ENCODE results near the gene KRTAP5-7.

The KRTAP5-7 gene

GRCh38 chr11:71495286-71496230, 31.5 kb upstream of the KRTAP5-7 start:
- in situ Hi-C loops (cut with MboI; ENCODE audit: low sequenced_read_pairs) = no loop called here

GRCh38 chr11:71496421-71496820, 30.6 kb upstream of the KRTAP5-7 start:
- in situ Hi-C loops (cut with MboI; ENCODE audit: low sequenced_read_pairs) = no loop called here

DNA sequence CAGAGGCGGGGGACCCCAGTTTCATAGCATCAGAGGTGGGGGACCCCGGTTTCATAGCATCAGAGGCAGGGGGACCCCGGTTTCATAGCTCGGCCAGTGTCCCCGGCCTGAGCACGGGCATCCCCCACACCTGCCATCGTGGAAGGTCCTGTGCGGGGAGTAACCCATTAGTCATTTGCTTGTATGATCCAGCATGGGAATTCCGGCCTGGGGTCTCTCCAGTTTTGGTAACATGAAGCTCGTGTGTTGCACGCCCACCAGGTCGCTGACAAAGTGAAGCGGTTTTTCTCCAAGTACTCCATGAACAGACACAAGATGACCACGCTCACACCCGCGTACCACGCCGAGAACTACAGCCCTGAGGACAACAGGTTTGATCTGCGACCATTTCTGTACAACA, 29.0 kb upstream of the KRTAP5-7 start:
- in situ Hi-C loops (cut with MboI; ENCODE audit: low sequenced_read_pairs) = no loop called here

GRCh38 chr11:71499125-71499524, 27.9 kb upstream of the KRTAP5-7 start:
- in situ Hi-C loops (cut with MboI; ENCODE audit: low sequenced_read_pairs) = no loop called here

GRCh38 chr11:71499546-71499945, 27.5 kb upstream of the KRTAP5-7 start:
- in situ Hi-C loops (cut with MboI; ENCODE audit: low sequenced_read_pairs) = no loop called here

DNA sequence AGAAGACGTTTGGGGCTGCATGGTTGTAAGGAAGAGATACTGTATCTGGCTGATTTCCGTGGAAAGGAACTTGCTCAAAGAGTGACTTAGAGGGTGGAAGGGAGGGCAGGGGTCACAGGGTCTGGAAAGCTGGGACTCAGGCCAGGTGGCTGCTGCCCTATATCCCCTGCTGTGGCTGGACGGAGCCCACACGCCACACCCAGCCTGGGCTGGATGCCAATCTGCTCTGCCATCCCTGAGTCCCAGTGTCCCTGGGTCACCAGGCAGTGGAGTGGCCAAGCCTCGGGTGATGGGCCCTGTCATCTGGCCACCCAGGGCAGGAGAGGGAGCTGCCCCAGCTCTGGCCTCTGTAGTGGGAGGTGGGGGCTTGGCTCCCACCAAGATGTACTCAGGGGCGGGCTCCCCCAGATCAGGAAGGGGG, 26.5 kb upstream of the KRTAP5-7 start:
- in situ Hi-C loops (cut with MboI; ENCODE audit: low sequenced_read_pairs) = no loop called here

DNA sequence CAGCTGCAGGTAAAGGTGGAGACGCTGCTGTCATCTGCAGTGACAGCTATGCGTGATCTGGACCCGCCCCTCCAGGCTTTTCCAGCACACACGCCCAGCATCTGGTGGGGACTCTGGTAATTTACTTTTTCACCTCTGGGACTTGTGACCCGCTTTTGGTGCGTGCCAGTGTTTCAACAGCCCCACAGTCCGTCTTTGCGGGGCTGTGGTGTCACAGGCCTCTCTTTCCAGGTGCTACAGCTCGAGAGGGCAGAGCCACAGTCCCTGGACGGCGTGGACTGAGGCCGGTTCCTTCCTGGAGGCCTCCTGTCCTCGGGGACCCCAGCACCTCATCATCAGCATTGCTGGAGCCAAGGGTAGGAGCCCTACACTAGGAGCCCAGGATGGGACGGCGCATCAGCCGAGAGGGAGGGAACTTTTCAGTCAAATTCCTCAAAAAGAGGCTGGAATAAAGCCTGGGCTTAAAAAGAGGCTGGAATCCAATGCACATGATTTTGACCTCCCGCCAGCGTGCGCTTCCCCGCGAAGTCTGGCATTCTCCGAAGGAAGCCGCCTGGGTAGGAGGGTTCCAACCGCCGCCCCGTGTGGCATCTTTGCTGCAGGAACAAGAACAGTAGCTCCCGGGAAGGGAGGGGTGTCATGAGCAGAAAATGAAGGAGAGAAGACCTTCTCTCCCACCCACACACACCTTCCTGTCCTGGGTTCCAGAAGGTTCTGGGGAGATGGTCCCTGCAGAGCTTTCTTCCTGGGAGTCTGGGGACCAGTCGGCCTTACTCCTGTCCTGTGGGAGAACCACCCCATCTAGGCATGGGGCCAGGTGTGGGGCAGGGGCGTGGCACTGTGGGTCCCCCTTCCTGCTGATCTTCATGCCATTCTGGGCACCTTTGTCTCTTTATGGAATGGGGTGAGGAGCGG, 25.7 kb upstream of the KRTAP5-7 start:
- in situ Hi-C loops (cut with MboI; ENCODE audit: low sequenced_read_pairs) = no loop called here

GRCh38 chr11:71502026-71502425, 25.0 kb upstream of the KRTAP5-7 start:
- in situ Hi-C loops (cut with MboI; ENCODE audit: low sequenced_read_pairs) = no loop called here

DNA sequence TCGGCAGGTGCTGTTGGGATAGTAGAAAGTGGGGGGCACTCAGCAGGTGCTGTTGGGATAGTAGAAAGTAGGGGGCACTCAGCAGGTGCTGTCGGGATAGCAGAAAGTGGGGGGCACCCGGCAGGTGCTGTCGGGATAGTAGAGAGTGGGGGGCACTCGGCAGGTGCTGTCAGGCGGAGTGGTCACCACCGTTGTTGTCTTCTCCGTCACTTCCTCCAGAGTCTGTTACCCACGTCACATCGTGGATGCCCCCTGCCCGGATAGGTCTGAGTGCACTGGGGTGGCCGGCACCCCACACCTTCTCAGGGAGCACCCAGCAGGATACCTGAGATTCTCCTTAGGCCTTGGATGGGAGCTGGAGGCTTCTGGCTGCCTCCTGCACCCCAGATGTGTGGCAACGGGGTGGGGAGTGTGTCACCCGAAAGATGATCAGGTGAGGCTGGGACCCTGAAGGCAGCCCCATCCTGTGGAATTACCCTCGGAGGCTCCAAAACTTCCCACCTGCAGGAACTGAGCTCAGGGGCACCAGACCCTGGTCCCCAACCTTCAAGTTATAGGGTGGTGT, 24.1 kb upstream of the KRTAP5-7 start:
- in situ Hi-C loops (cut with MboI; ENCODE audit: low sequenced_read_pairs) = no loop called here

DNA sequence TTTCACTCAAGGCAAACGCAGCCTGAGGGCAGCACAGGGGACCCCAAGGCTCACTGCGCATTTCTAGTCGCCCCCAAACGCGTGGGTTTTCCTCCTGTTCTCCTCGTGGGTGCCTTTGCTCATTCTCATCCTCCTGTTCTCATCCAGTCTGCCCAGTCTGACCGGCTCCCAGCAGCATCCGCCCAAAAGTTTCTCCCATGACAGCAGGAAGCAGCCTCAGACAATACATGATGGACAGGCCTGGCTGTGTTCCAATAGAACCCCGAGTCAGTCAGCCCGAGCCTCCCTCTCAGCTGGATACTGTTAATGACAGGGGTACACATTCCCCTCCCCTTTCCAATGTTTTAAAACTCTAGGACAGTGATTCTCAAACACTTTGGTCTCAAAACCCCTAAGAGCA, 22.5 kb upstream of the KRTAP5-7 start:
- in situ Hi-C loops (cut with MboI; ENCODE audit: low sequenced_read_pairs) = no loop called here

- in situ Hi-C loops (cut with MboI; ENCODE audit: low sequenced_read_pairs) = no loop called here
These were observed 22.1 kb upstream of the KRTAP5-7 start for GRCh38 chr11:71505001-71505400.

GRCh38 chr11:71505781-71506180, 21.3 kb upstream of the KRTAP5-7 start:
- in situ Hi-C loops (cut with MboI; ENCODE audit: low sequenced_read_pairs) = no loop called here

GRCh38 chr11:71507102-71507501, 20.0 kb upstream of the KRTAP5-7 start:
- in situ Hi-C loops (cut with MboI; ENCODE audit: low sequenced_read_pairs) = no loop called here

GRCh38 chr11:71518506-71519471, 8.3 kb upstream of the KRTAP5-7 start:
- in situ Hi-C loops (cut with MboI; ENCODE audit: low sequenced_read_pairs) = no loop called here

GRCh38 chr11:71519546-71519945, 7.5 kb upstream of the KRTAP5-7 start:
- in situ Hi-C loops (cut with MboI; ENCODE audit: low sequenced_read_pairs) = no loop called here

GRCh38 chr11:71525188-71525937, 1.7 kb upstream of the KRTAP5-7 start:
- in situ Hi-C loops (cut with MboI; ENCODE audit: low sequenced_read_pairs) = no loop called here

GRCh38 chr11:71525938-71526495, 1.1 kb upstream of the KRTAP5-7 start:
- in situ Hi-C loops (cut with MboI; ENCODE audit: low sequenced_read_pairs) = no loop called here

GRCh38 chr11:71527576-71528210, 626 bp downstream of the KRTAP5-7 start:
- in situ Hi-C loops (cut with MboI; ENCODE audit: low sequenced_read_pairs) = no loop called here

- in situ Hi-C loops (cut with MboI; ENCODE audit: low sequenced_read_pairs) = no loop called here
These were observed 3.5 kb downstream of the KRTAP5-7 start for GRCh38 chr11:71530602-71531001.

Measured in HL-60/S4 treated with phorbol 12-myristate 13-acetate at 8.2 ng/mL for 4 days and 3 days (cell line).